Activated CD8-positive, alpha-beta memory T cell treated with anti-CD3 and anti-CD28 coated beads, Interleukin-2, amount 50 U/mL, for 24 hours (primary cell): ENCODE results near the gene KCTD19.
"Not testable (repeated sequence)": the region's sequence is repeated elsewhere in the genome, so short reads cannot be mapped to it uniquely, and the experiment has no call there.

Experiments used
- DNase-seq: peaks from one replicate; pipeline ENCODE4 v3.0.0-alpha.2; 2020; ENCODE audit errors: extremely low read depth

KCTD19 gene

DNA sequence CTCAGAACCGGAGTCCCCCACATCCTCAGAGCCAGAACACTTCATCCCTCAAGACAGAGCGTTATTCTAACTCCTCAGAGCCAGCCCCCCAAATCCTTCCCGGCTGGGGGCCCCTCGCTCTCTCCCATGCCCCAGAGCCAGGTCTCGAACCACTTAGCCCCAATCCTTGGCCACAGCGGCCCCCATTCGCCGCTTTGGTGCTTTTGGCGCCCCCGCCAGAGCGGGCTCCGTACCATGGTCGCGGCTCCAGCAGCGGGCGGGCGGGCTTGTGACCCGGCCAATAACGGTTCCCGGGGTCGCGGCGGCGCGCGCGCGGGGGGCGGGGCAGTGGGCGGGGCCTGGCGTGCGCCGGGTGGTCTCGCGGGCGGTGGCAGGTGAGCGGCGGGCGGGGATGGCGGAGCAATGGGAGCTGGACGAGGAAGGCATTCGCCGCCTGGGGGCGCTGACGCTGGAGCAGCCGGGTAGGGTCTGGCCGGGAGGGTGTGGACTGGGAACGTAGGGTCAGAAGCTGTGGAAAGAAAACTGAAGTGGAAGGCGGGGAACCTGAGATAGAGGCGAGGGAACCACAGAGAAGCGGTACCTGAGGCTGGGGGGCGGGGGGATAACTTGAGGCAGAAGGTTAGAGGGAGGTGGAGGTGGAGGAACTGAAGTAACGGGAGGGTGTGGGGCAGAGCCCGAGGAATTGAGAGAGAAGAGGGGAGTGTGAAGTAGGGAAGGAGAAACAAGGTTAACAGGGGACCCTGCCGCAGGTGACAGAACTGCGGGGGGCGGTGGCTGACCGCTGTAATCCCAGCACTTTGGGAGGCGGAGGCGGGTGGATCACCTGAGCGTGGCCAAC, at the start of gene KCTD19, which contains the start of gene LRRC36:
TSS of gene KCTD19 (minus strand) at position 270 of the 838 bp plus-strand sequence. CDS start at position 236, 34 bp downstream.
TSS of gene LRRC36 (plus strand) at position 344 of the 838 bp plus-strand sequence. CDS start at position 392, 48 bp downstream.
- DNase-seq = peak; percentile 30

DNA sequence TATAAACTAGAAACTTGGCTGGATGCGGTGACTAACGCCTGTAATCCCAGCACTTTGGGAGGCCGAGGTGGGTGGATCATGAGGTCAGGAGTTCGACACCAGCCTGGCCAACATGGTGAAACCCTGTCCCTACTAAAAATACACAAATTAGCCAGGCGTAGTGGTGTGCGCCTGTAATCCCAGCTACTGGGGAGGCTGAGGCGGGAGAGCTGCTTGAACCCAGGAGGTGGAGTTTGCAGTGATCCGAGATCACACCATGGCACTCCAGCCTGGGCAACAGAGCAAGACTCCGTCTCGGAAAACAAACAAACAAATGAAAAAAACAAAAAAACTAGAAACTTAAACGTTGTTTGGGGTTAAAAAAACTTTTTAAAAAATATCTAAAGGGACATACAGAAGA, 49.5 kb upstream of the KCTD19 start:
- DNase-seq = not testable (repeated sequence)

DNA sequence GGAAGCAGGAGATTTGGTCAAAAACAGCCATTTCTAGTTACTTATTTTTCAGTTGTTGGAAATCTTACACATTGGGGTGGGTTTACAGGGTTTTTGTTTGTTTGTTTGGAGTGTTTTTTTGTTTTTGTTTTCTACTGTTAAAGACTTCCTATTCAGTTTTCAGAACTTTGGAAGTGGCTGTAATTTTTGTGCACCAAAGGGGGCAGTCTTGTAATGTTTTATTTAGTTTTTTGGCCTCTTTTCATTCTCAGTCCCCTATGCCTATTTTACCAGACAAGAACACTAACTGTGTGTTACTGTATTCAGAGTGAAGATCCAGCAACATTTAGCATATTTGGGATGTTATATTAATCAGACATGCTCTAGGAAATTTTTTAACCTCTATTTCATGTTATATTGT, 46.1 kb upstream of the KCTD19 start:
- no peak for DNase-seq

DNA sequence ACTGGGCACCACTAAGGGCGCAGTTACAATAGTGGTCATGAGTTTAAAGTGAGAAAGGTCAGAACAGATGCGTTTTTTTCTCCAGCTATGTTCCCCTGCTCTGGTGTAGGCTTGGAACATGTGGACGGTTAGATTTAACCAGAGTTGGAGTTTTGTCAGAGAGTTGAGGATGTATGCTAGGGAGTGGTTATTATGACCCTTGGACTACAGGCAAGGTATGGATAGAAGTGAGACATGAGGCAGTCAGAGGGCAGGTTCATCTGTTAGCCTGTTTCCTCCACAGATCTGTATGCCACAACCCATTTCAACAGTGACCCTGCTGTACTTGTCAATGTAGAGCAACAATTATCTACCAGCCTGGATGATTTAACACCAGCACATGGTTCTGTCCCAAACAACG, 44.1 kb upstream of the KCTD19 start:
- no peak for DNase-seq

DNA sequence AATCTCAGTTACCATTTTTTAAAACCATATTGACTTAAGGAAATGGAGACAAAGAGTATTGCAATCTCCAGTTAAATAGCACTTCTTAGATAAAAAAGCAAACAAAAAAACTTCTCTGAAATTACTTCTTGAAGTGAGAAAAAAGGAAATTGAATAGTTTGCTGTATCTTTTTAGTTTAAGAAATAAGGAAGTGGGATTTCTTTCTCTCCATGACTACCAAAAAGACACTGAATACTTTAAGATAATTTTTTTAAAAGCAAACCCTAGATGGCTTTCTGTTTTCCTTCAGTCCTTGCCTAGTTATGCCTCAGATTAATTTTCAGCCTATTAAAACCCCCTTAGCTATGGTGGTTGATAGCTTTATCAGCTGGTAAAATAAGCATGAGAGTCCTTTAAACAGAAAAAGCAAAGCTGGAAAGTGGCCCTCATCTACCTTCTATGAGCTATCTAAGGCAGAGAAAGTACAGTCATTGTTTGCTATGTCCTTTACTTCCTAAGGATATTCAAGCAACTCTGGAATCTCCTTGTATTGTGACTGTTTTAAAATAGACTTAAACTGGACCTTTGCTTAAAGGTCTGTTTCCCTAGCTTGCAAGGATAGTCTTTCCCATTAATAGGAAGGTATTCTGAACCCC, 38.2 kb upstream of the KCTD19 start:
- DNase-seq = no peak

DNA sequence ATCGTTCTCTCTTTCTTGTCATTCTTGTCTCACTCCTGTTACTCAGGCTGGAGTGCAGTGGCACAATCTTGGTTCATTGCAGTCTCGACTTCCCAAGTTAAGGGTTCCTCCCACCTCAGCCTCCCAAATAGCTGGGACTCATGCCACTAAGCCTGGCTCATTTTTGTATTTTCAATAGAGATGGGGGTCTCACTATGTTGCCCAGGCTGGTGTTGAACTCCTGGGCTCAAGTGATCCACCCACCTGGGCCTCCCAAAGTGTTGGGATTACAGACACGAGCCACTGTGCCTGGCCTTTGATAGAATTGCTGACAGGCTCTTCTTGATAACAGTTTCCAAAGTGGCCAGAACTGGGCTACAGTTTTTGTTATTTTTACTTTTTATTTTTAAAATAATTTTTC, 34.5 kb upstream of the KCTD19 start:
- no peak for DNase-seq

DNA sequence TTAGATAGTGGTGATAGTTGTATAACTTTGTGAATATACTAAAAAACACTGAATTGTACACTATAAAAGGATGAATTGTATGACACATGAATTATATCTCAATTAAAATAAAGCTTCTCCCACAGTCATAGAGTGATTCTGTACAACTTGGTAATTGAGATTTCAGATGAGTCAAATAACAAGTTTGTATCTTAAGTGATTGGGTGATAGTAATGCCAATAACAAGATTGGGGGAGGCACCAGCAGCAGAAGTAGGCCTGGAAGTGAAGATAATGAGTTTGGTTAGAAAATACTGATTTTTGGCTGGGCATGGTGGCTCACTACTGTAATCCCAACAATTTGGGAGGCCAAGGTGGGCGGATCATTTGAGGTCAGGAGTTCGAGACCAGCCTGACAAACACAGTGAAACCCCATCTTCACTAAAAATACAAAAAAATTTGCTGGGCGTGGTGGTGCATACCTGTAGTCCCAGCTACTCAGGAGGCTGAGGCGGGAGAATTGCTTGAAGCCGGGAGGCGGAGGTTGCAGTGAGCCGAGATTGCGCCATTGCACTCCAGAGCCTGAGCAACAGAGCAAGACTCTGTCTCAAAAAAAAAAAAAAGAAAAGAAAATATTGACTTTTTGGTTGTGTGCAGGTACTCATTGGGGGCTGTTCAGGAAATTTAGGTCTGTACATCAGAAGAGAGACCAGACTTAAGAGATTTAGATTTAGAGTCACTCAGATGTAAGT, 33.2 kb upstream of the KCTD19 start:
- not testable (repeated sequence) for DNase-seq

DNA sequence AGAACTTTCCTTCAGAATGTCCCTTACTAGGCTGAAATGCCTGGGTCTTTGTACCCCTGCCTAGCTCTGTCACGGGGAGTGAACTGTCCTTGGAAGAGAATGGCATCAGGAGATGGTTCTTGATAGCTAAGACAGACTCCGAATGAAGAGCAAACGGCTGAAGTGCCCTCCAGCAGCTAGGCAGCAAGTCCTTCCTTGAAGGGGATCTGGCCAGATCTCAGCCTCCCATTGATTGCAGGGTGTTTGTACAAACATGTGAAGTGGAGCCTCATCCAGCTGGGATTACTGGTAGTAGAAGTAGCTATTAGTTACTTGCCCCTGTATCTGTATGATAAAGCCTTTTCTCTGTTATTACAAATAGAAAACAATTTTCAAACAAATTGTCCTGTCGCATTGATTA, 31.0 kb upstream of the KCTD19 start:
- DNase-seq = no peak

DNA sequence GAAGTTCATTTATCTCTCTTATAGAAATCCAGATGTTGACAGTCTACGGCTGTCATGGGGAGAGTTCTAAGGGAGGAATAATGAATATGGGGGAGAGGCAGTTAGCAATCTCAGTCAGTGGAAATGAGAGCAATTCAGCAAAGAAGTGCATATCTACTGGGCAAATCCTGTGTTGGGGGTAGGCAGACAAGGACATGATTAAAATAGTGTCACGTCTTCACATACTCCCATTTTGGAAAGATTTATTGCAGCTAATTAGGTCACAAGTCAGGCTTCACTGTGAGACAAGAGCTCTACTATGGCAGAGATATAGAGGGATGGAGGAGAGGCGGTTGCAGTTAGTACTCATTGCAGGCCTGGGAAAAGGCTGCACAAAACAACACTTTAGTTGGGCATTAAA, 29.9 kb upstream of the KCTD19 start:
- DNase-seq = no peak

DNA sequence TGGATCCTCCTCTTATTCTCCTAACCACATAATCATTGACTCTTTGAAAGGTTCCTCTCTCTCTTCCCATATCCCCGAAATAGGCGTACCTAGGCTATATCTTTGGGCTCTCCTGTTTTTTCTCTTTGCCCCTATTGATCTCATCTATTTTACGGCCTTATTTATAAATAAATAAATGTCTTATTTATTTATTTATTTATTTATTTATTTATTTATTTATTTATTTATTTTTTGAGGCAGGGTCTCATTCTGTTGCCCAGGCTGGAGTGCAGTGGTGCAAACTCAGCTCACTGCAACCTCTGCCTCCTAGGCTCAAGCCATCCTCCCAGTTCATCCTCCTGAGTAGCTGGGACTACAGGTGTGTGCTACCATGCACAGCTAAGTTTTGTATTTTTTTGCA, 25.9 kb upstream of the KCTD19 start:
- not testable (repeated sequence) for DNase-seq

DNA sequence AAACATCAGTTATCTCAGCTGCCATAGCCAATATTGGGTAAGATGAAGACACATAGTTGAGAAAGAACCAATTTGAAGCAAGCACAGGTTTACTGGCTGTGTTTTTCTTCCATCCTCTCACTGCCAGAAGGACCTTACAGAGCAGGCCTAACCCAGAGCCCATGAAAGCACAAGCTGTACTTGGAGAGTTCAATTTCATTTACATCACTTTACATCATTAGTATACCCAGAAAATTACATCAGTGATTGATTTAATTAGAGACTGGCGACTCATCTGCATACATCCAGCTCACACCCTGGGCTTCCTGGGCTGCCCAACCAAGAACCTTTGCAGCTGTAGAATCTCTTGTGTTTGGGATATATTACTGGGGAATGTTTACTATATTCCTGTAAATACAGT, 23.8 kb upstream of the KCTD19 start:
- no peak for DNase-seq

DNA sequence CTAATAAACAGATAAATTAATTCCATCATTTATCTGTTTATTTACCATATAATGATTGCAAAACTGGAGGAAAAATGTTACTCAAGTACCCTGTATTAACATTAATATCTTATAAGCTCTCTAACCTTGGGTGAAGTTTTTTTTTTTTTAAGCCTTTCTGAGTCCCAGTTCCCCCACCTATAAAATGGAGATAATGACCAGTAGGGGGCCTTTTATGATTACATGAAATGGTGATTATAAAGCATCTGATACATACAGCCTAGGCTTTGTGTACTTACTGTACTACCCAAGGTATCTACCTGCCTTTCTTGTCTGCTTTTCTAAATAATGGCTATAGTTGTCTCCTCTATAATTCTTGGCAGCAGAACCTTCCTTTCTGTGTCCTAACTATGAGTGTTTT, 22.6 kb upstream of the KCTD19 start:
- DNase-seq = no peak

DNA sequence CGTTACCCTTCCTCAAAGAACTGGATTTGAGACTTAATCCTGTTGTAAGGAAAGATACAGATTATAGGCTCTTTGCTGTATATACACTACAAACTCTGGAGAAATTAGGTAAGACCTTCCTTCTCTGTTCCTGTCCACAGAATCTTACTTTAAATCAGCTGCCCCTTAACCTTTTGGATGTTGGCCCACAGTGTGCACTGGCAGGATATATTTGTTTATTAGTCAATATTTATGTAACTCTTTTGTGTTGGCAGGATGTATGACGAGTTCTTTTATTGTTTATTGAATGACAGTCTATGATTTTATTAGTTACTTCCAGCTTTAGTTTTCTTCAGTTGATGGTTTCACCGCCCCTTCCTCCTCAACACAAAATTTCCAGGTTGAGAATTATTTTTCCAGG, 19.8 kb upstream of the KCTD19 start:
- DNase-seq = no peak

DNA sequence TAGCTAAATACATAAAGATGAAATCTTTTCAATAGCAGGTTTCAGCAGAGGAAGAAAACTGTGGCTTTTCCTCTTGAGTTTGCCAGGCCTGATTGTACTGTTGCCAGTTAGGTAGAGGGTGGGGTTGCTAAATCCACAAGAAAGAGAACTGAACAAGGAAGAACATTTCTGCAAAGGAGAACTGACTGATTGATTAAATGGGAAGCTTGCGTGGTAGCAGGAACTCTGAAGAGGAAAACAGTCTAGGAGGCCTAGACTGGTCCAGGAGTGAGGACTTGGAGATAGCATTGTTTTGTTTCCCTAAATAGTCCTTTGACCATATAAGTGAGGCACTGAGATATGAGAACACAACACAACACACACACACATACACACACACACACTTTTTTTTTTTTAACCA, 18.9 kb upstream of the KCTD19 start:
- no peak for DNase-seq

DNA sequence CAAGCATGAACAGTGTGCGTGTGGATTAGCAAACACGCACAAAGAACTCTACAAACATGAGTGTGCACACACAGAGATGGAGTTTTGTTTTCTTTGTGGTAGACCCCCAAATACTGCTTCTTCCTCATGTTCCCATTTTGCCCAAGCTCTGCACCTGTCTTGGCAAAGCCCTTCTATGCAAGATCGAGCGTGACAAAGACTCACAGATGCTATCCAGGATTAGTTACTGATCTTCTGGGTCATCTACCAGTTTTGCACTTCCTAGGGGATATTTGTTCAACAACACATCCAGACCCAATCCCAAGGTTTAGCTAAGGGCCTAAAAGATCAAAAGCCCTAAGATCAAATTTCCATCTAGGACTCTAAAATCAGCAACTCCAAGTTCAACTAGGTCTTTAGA, 16.1 kb upstream of the KCTD19 start:
- DNase-seq = no peak

DNA sequence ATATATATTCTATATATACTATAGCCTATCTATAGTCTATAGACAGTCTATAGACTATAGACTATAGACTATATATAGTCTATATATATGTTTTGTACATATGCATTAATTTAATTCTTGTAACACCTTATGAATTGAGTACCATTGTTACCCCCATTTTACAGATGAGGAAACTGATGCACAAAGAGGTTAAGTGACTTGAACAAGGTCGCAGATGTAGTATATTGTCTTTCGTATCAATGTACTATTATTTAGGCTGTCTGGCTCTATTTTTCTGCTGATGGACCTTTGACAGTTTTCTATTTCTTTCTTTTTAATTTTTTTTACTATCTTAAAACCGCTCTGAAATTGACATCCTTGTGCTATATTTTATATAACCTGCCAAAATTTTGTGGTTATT, 14.7 kb upstream of the KCTD19 start:
- no peak for DNase-seq

DNA sequence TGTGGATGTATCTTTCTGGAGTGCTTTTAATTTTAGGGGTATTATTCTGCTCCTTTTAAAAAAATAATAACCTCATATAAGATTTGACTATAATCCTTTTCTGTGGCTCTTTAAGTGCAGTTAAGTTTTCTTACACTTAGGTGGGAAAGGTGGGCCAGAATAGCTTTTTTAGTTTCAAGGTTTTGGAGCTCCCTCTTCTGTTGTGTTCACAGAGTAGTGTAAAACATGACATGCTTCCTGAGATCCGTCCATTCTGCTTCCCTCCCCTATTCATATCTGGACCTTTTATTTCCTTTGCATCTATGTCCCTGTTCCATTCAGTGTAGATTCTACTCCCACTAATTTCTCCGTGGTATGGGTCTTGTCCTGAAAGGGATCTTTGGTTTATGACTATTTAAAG, 12.9 kb upstream of the KCTD19 start:
- no peak for DNase-seq

DNA sequence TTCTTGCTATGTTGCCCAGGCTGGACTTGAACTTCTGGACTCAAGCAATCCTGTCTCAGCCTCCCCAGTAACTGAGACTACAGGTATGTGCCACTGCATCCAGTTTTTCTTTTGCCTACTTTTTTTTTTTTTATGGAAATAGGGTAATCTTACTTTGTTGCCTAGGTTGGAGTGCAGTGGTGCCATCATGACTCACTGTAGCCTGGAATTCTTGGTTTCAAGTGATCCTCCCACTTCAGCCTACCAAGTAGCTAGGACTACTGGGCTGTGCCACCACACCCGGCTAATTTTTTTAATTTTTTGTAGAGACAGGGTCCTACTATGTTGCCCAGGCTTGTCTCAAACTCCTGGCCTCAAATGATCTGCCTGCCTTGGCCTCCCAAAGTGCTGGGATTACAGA, 10.1 kb upstream of the KCTD19 start:
- DNase-seq = no peak

DNA sequence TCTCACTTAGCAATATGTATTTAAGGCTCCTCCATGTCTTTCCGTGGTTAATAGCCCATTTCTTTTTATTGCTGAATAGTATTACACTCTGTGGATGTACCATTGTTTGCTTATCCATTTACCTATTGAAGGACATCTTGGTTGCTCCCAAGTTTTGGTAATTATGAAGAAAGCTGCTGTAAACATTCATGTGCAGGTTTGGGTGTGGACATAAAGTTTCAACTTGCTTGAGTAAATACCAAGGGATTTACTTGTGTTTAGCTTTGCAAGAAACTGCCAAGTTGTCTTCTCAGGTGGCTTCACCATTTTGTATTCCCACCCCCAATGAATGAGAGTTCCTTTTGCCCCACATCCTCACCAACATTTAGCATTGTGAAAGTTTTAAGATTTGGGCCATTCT, 9.6 kb upstream of the KCTD19 start:
- no peak for DNase-seq

DNA sequence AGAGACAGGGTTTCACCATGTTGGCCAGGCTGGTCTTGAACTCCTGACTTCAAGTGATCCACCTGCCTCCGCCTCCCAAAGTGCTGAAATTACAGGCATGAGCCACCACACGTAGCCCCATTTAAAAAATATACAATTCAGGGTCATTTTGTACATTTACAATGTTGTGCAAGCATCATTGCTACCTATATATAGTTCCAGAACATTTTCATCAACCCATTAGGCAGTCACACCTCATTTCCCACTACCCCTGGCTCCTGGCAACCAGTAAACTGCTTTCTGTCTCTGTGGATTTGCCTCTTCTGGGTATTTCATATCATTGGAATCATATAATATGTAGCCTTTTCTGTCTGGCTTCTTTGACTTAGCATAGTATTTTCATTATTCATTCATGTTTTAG, 6.8 kb upstream of the KCTD19 start:
- no peak for DNase-seq

DNA sequence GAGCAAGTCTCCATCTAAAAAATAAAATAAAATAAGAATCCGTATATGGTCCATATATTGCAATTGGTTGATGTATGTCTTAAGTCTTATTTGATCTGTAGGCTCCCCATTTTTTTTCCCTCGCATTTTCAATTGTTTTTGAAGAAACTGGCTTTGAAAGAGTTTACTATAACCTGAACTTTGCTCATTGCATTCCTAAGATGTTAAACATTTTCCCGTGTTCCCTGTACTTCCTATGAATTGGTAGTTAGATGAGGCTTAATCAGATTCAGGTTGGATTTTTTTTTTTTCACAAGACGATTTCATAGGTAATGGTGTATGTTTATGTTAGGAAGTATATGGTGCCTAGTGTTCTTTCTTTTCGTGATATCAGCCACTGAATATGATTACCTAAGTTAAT, 3.4 kb upstream of the KCTD19 start:
- no peak for DNase-seq

DNA sequence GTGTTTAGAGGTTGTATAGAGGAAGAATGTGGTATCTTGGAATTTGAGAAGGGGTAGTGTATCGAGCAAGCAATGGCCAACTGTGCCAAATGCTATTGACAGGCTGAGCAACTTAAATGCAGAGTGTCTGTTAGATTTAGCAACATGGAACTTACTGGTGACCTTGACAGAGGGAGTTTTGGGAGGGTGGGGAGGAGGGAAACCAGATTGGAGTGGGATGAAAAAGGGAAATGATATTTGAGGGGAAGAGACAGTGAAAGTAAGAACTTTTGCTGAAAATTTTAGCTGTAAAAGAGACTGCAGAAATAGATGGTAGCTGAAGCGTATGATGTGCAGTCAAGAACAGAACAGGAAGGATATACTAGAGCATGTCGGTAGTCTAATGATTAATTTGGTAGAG, 1.2 kb upstream of the KCTD19 start:
- no peak for DNase-seq

DNA sequence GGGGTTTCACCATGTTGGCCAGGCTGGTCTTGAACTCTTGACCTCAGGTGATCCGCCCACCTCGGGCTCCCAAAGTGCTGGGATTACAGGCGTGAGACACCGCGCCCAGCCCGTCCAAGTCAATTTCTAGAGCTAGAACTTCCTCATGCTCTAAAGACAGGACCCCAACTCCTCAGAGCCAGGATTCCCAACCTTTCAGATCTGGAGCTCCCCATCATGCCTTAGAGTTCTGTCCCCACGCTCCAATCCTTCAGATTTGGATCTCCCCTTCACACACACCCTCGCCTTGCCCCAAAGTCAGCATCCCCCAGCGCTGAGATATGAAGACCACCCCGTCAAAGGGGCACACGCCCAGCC, 448 bp downstream of the KCTD19 start:
- no peak for DNase-seq
